H54 (cell line): ENCODE data around the gene RB1.
"Not testable (repeated sequence)": the region's sequence is repeated elsewhere in the genome, so short reads cannot be mapped to it uniquely, and the experiment has no call there.

ENCODE experiments used
- DNase-seq: peaks from one replicate; pipeline ENCODE4 v3.0.0; 2011; ENCODE audit warnings: low spot score, mixed read lengths; ENCODE audit not compliant: insufficient read length
- FAIRE-seq: peaks from 3 replicates; lab custom pipeline; 2011; peaks lifted over from hg19 to GRCh38; lab: Jason Lieb, UNC
- POLR2A ChIP-seq: IDR thresholded peaks from 2 replicates; pipeline ENCODE4 v1.6.1; 2011; ENCODE audit warnings: low read depth, mild to moderate bottlenecking, low read length

Gene RB1

GRCh38 chr13:48353590-48353989 is 50.0 kb downstream of the RB1 start:
- FAIRE-seq, result no peak
- DNase-seq, result no peak
- no peak for TF ChIP-seq POLR2A

- not testable (repeated sequence) for FAIRE-seq
These were observed 52.0 kb downstream of the RB1 start for GRCh38 chr13:48355524-48355923.

GRCh38 chr13:48356750-48357149 is 53.2 kb downstream of the RB1 start:
- DNase-seq (no peak), FAIRE-seq (no peak)
- no peak for TF ChIP-seq POLR2A

More at GRCh38 chr13:48355524-48355923, 52.0 kb downstream of the RB1 start:
- DNase-seq, result not testable (repeated sequence)

- DNase-seq (no peak), FAIRE-seq (no peak)
- TF ChIP-seq POLR2A, result no peak
These were observed 66.4 kb downstream of the RB1 start for GRCh38 chr13:48369988-48370387.

- no peak for TF ChIP-seq POLR2A
- no peak for FAIRE-seq
- no peak for DNase-seq
These were observed 67.3 kb downstream of the RB1 start for GRCh38 chr13:48370815-48371214.

- TF ChIP-seq POLR2A, result no peak
- FAIRE-seq, result no peak
These were observed 74.3 kb downstream of the RB1 start for GRCh38 chr13:48377857-48378256.

GRCh38 chr13:48380581-48380980 is 77.0 kb downstream of the RB1 start:
- FAIRE-seq (no peak), DNase-seq (no peak)
- TF ChIP-seq POLR2A, result no peak

More at GRCh38 chr13:48377857-48378256, 74.3 kb downstream of the RB1 start:
- no peak for DNase-seq

GRCh38 chr13:48383384-48383783 is 79.8 kb downstream of the RB1 start:
- DNase-seq (no peak), FAIRE-seq (no peak)
- no peak for TF ChIP-seq POLR2A

GRCh38 chr13:48386816-48387215 is 83.3 kb downstream of the RB1 start:
- DNase-seq, result no peak
- no peak for TF ChIP-seq POLR2A
- no peak for FAIRE-seq

- TF ChIP-seq POLR2A, result no peak
- DNase-seq (no peak), FAIRE-seq (no peak)
These were observed 87.7 kb downstream of the RB1 start for GRCh38 chr13:48391257-48391656.

- no peak for TF ChIP-seq POLR2A
- DNase-seq, result no peak
These were observed 89.6 kb downstream of the RB1 start for GRCh38 chr13:48393030-48393697.

GRCh38 chr13:48393698-48394085 is 90.1 kb downstream of the RB1 start:
- no peak for DNase-seq
- no peak for TF ChIP-seq POLR2A
- FAIRE-seq, result no peak

More at GRCh38 chr13:48393030-48393697, 89.6 kb downstream of the RB1 start:
- FAIRE-seq, result no peak

- DNase-seq (no peak), FAIRE-seq (no peak)
- TF ChIP-seq POLR2A, result no peak
These were observed 94.2 kb downstream of the RB1 start for GRCh38 chr13:48397744-48398143.

- TF ChIP-seq POLR2A, result no peak
- DNase-seq, result no peak
- FAIRE-seq, result no peak
These were observed 95.0 kb downstream of the RB1 start for GRCh38 chr13:48398450-48399095.
